HG03097 (cell line): ENCODE measurements around the gene BATF3.

ENCODE experiments used
- ATAC-seq: cut with Tn5 transposase; IDR thresholded peaks from one replicate; pipeline ENCODE4 v1.9.1; 2021; ENCODE audit not compliant: unreplicated experiment, low FRiP score

The BATF3 gene

GRCh38 chr1:212710566-212710965 is 10.9 kb upstream of the BATF3 start:
- no peak for ATAC-seq

DNA sequence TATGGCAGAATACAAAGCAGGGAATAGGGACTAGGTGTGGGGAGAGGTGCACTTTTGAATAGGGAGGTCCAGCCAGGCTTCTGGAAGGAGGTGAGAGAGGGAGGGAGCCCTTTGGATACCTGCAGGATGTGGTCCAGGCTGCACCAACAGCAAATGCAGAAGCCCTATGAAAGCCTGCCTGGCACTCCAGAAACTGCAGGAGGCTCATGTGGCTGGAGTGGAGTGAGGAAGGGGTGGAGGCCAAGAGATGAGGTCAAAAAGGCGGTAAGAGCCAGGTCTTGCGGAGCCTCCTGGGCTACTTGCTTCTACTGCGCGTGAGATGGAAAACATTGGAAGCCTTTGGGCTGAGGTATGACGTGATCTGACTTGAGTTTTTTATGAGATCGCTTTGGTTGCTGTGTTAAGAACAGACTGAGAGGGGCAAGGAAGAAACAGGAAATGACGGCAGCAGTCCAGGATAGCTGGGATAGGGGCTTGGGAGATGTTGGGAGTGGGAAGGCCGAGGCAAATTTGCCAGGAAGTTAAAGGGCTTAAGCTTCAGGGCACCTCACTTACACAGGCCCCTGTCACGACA is 4.4 kb upstream of the BATF3 start:
- ATAC-seq: no peak

DNA sequence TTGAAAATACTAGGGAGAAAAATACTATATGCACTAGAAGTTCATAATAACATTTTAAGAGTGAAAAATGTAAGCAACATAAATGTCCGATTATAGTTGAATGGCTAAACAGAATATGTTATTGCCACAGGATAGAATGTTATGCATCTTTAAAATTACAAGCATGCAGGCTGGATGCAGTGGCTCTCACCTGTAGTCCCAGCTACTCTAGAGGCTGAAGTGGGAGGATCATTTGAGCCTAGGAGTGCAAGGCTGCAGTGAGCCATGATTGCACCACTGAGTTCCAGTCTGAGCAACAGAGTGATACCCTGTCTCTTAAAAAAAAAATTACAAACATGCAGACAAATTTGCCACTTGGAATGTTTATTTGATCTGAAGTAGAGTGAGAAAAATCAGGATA is 3.0 kb upstream of the BATF3 start:
- ATAC-seq: no peak

- ATAC-seq: no peak
Measured at GRCh38 chr1:212701910-212702309, 2.3 kb upstream of the BATF3 start.

- no peak for ATAC-seq
Measured at GRCh38 chr1:212700892-212701819, 1.5 kb upstream of the BATF3 start.

DNA sequence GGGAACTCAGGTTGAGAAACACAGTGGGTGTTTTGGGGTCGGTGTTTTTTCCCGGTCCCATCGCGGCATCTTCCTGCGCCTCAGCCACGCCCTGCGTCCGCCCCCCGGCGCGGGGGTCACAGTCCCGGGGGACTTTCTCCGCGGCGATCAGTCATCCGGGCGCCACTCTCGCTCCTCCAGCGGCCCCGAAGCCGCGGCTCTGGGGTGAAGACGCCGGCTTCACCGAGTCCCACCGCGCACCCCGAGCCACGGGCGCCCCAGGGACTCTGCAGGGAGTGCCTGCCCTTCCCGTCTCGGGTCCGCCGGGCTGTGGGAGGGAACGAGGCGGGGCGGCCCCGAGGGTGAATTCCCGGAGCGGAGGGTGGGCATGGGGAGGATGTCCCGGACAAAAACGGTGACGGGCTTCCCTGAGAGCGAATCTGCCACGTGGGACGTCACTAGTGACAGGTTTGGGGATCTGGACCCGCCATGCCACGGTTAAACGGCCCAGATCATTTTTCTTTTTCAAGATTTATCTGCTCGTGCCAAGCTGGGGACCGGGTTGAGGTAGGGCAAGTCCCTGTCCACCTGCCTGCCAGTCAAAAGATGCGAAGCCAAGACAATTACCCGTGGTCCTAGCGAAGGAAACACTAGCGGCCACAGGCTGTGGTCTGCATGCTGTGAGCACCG is 717 bp upstream of the BATF3 start:
- no peak for ATAC-seq

- ATAC-seq: no peak
Measured at GRCh38 chr1:212699104-212699624, 476 bp downstream of the BATF3 start.

GRCh38 chr1:212698467-212699103 is 1.1 kb downstream of the BATF3 start:
- no peak for ATAC-seq

GRCh38 chr1:212696721-212697331 is 2.8 kb downstream of the BATF3 start:
- ATAC-seq: no peak

GRCh38 chr1:212692774-212693644 is 6.6 kb downstream of the BATF3 start:
- no peak for ATAC-seq

DNA sequence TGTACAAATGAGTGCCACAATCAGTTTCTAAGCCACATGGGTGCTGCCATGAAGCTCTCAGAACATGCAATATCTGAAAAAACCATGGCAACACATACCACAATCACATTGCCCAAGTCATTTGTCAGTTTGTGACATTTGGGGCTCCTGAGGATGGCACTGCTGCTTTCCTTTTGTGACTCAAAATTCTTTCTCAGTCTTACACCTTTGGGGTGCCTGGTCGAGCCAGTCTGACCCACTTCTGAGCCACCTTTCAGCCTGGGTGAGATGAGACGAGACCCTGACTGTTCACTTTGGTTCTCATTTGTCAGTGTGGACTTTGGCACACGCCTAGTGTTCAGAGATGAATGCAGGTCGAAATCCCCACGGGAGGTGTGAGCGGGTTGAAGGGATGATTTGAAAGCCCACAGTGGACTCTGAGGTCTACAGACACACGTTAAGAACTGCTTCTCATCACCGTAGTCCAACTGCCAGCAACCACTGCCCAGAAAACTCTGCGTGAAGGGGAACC is 8.0 kb downstream of the BATF3 start:
- ATAC-seq: peak; percentile 39

- ATAC-seq: no peak
Measured at GRCh38 chr1:212690816-212691403, 8.7 kb downstream of the BATF3 start.

GRCh38 chr1:212689758-212690529 is 9.7 kb downstream of the BATF3 start:
- no peak for ATAC-seq

DNA sequence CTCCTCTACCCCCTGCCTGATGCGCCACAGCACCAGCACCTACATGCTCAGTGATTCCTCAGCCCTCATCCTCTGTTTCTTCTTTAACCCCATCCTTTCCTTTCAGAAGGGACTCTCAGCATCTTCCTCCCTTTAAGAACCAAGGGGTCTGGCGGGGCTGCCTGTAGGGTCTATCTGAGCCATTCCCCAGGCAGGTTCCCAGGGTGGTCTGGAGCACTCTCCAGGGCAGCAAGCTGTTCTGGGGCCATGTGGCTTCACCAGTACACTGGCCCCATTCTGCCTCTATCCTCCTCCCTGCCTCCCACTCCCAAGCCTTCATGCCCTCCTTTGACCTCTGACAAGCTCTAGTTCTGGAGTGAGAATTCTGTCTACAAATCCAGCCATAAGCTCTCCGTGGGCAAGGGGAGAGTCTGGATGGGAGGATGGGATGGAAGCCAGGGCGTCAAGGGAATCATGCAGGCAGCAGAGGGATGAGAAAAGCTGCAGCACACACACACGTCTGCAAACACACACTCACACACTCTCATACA is 10.4 kb downstream of the BATF3 start:
- ATAC-seq: no peak

- ATAC-seq: no peak
Measured at GRCh38 chr1:212688341-212689047, 11.1 kb downstream of the BATF3 start.

- no peak for ATAC-seq
Measured at GRCh38 chr1:212687811-212688210, 11.8 kb downstream of the BATF3 start.

DNA sequence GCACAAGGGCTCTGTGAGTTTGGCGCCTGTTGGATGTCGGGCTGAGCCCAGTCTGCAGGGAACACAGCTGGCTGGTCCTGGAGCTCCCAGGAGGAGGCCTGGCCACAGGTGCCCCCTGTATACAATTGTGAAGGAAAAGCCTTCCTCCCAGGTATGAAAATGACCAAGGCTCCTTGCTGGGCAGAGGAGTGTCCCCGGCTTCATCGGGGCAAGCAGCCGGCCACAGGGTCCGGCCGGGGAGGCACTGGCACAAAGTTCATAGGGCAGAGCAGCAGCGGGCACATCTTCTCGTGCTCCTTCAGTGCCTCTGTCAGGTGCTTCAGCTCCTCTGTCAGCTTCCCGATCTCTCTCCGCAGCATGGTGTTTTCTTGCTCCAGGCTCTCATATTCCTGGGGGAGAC is 13.0 kb downstream of the BATF3 start:
- no peak for ATAC-seq
